ENCODE results near the gene AP2A2. TPM values are rescaled to one million over a fixed set of nuclear protein-coding genes. Genes with fewer than 3 reads are reported as not detected.

The AP2A2 gene
- total and polyA plus RNA-seq, 2 of the 4 experiments (the other 2 are of a cell fraction) = 19.9 to 49.0 TPM

- ATAC-seq (ENCODE audit: low read depth) (no peak), DNase-seq (no peak)
- Histone ChIP-seq H3K14ac (replicated peaks; ENCODE audit: low read depth, low read length) (no peak overlapping the region), H2AK9ac (replicated peaks; ENCODE audit: low read depth, low read length, poor library complexity) (no peak overlapping the region), H3K27ac (ENCODE audit: insufficient read depth, low read length) (no peak overlapping the region), H4K20me1 (ENCODE audit: insufficient read depth, low read length) (no peaks in the 10 kb centered on the region), H3K4me1 (ENCODE audit: control insufficient read depth, insufficient read depth, low read length) (no peaks in the 10 kb centered on the region; the same call in 1 of the 2 replicates), H3K23ac (ENCODE audit: low read depth, low read length) (no peak overlapping the region), H2BK5ac (ENCODE audit: low read depth, low read length, poor library complexity, severe bottlenecking) (no peak overlapping the region), H3K4me3 (ENCODE audit: insufficient read depth, low read depth, low read length) (no peak overlapping the region), H2AK5ac (ENCODE audit: low read depth, low read length) (no peak overlapping the region), H3K56ac (ENCODE audit: extremely low read depth, insufficient read depth, low read length) (no peak overlapping the region), H3K79me1 (ENCODE audit: low read depth in 1 of 2, low read length in 2 of 2) (no peaks in the 10 kb centered on the region), H2BK15ac (ENCODE audit: low read depth, low read length) (no peak overlapping the region), H3K27me3 (ENCODE audit: control insufficient read depth, insufficient read depth, low read length) (peaks cover 26% of the 10 kb centered on the region), H4K8ac (ENCODE audit: low read depth in 2 of 2, low read length in 2 of 2) (no peak overlapping the region), H4K91ac (ENCODE audit: insufficient read depth, low read depth, low read length) (no peak overlapping the region), H4K5ac (ENCODE audit: low read depth, low read length) (no peak overlapping the region), H2AFZ (replicated peaks; ENCODE audit: low read length, poor library complexity) (no peak overlapping the region), H3K4ac (ENCODE audit: low read depth, low read length) (no peak overlapping the region), H3K9me1 (ENCODE audit: insufficient read depth, low read length) (no peaks in the 10 kb centered on the region), H2BK20ac (ENCODE audit: low read depth, low read length) (no peak overlapping the region), H2BK120ac (ENCODE audit: low read depth, low read length) (no peak overlapping the region), H3K9ac (ENCODE audit: low read depth, low read length) (no peak overlapping the region), H3K36me3 (ENCODE audit: control insufficient read depth, insufficient read depth, low read length) (no peaks in the 10 kb centered on the region), H3K9me3 (ENCODE audit: control insufficient read depth, insufficient read depth, low read length) (no peaks in the 10 kb centered on the region), H3K4me2 (ENCODE audit: low read depth, low read length) (no peak overlapping the region), H3K18ac (ENCODE audit: low read depth, low read length) (no peak overlapping the region)
- dilution Hi-C loops (cut with HindIII; ENCODE audit: low sequenced_read_pairs, unreplicated experiment) = no loop called here
- CTCF ChIA-PET = no interaction called here
- in situ Hi-C loops (cut with MboI; ENCODE audit: low sequenced_read_pairs) = no loop called here
- TF ChIP-seq CTCF (conservative IDR thresholded peaks at IDR 0.05; ENCODE audit: low read depth, low read length) (no peak), RCOR1 (IDR thresholded peaks at IDR 0.05; ENCODE audit: insufficient replicate concordance, low read length) (no peak), NFE2L2 (IDR thresholded peaks at IDR 0.05; ENCODE audit: low read depth, low read length) (no peak), CHD1 (IDR thresholded peaks at IDR 0.05; ENCODE audit: low read depth, low read length) (no peak), USF2 (IDR thresholded peaks at IDR 0.05; ENCODE audit: low read depth, low read length) (no peak), POLR2A (IDR thresholded peaks at IDR 0.05; ENCODE audit: low read depth, low read length) (no peak), CEBPB (IDR thresholded peaks at IDR 0.05; ENCODE audit: low read depth, low read length) (no peak), MXI1 (IDR thresholded peaks at IDR 0.05; ENCODE audit: borderline replicate concordance, low read depth, low read length) (no peak), BHLHE40 (IDR thresholded peaks at IDR 0.05; ENCODE audit: low read depth, low read length) (no peak), ELK1 (IDR thresholded peaks at IDR 0.05; ENCODE audit: borderline replicate concordance, low read depth, low read length) (no peak), RAD21 (IDR thresholded peaks at IDR 0.05; ENCODE audit: low read length) (no peak), MAFK (IDR thresholded peaks at IDR 0.05; ENCODE audit: low read depth, low read length) (no peak), SMC3 (IDR thresholded peaks at IDR 0.05; ENCODE audit: low read depth, low read length) (no peak), MAZ (IDR thresholded peaks at IDR 0.05; ENCODE audit: borderline replicate concordance, low read depth, low read length) (no peak), FOS (IDR thresholded peaks at IDR 0.05; ENCODE audit: low read depth, low read length) (no peak), RFX5 (IDR thresholded peaks at IDR 0.05; ENCODE audit: low read depth, low read length) (no peak)
- no CpG with 5 or more reads among the region's 6 CpGs for WGBS, 2 experiments (ENCODE audit: extremely low coverage in 2 of 2, insufficient read length in 1 of 2)
- intact Hi-C loops (cut with micrococcal nuclease) = no loop called here
- POLR2A ChIA-PET (ENCODE audit: unreplicated experiment) = no interaction called here
- no TSS peak for BruUV-seq (replicated peaks)
Observed at GRCh38 chr11:1049071-1049405, 123.4 kb downstream of the AP2A2 start.

Measured in IMR-90 (cell line).